Right cardiac atrium (tissue), 5 donors: ENCODE results near the gene RAD18. TPM values are rescaled to one million over a fixed set of nuclear protein-coding genes. Genes with fewer than 3 reads are reported as not detected.

ENCODE experiments used
- ATAC-seq, 2 donors: fragments of 200-7000 bp; cut with Tn5 transposase; one replicate each; pipeline versions ENCODE4 v1.8.0 to v1.9.1; 2020; ENCODE audit warnings: moderate library complexity in 2 of 2, mild to moderate bottlenecking in 1 of 2
- DNase-seq, 3 donors: peaks; one replicate each; pipeline ENCODE4 v3.0.0-alpha.2; 2020
- H3K27ac ChIP-seq: one replicate; pipeline ENCODE4 v1.5.1; 2013; ENCODE audit warnings: mild to moderate bottlenecking, low read length, control low read depth, moderate library complexity
- H3K27me3 ChIP-seq: one replicate; pipeline ENCODE4 v1.6.1; 2013; ENCODE audit not compliant: control insufficient read depth, insufficient read depth
- H3K4me1 ChIP-seq: one replicate; pipeline ENCODE4 v1.6.1; 2013; ENCODE audit warnings: low read length; ENCODE audit not compliant: control insufficient read depth, insufficient read depth
- H3K4me3 ChIP-seq: one replicate; pipeline ENCODE4 v1.5.1; 2013; ENCODE audit warnings: low read length, control low read depth
- H3K9me3 ChIP-seq: one replicate; pipeline ENCODE4 v1.6.1; 2013; ENCODE audit warnings: low read length; ENCODE audit not compliant: control insufficient read depth
- WGBS: extraction: QIAGEN DNeasy Blood & Tissue Kit; methylation state at CpG from one replicate; pipeline ENCODE4 v1.1.7; 2013; 5-methylcytosine and 5-hydroxymethylcytosine counted together
- intact Hi-C, 4 donors: fragments of 100-400 bp; cut with DNase I; formaldehyde crosslinking; loops; one replicate each; pipeline versions ENCODE4 v1.11.0 to v1.14.0; 2022 to 2023
- polyA plus RNA-seq: library from polyadenylated mRNA; stranded (reverse); fragments of 200-250 nt; gene quantifications from one replicate; pipeline ENCODE4 v1.2.3, GENCODE V29; 2013
- total RNA-seq, 4 donors: library from RNA; stranded (reverse); fragmentation: NEBNext Ultra II Directional; extraction: Animal tissue kit (Norgen Biotek cat#: 25700); gene quantifications; one replicate each; pipeline ENCODE4 v1.2.1, GENCODE V29; 2021
- donor health status: healthy with polysubstance abuse.
- donor health status: DM: no; HTN: yes; CAD: no.
- donor health status: DM: no; HTN: no; CAD: no.
- donor health status: DM: no; HTN: yes; CAD: no; lungs with severe emphysema.
- donor health status: DM: yes; HTN: yes; CAD: no.

RAD18 gene
- total and polyA plus RNA-seq, 5 donors: 1.0 to 9.3 (median 3.6) TPM

DNA sequence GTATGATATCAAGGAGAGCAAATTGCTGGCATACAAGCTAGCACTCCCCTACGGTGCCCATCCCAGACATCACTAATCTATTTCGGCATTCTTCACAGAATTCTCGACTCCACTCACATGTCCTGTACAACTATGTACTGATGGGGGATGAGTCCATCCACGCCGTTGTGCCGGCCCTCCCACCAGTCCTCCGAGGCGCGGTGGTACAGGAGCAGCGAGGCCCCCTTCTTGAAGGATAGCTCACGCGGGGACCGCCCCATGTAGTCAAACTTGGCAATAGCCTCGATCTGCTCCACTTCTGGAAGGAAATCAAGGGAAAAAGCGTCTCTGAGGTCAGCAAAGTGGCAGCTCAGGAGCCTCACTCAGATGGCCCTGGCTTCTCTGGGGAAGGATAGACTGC lies 31.0 kb upstream of the RAD18 start:
- no peaks in the 10 kb centered on the region for H3K9me3 ChIP-seq
- no peak overlapping the region for H3K4me3 ChIP-seq
- no peak for ATAC-seq
- no peak overlapping the region for H3K27ac ChIP-seq
- peak in 1 of 3 donors; percentile 56 for DNase-seq
- H3K4me1 ChIP-seq: peaks cover 2% of the 10 kb centered on the region
- intact Hi-C loops: no loop called here
- no peaks in the 10 kb centered on the region for H3K27me3 ChIP-seq
- WGBS: 94% methylated on average over 15 of the region's 15 CpGs

DNA sequence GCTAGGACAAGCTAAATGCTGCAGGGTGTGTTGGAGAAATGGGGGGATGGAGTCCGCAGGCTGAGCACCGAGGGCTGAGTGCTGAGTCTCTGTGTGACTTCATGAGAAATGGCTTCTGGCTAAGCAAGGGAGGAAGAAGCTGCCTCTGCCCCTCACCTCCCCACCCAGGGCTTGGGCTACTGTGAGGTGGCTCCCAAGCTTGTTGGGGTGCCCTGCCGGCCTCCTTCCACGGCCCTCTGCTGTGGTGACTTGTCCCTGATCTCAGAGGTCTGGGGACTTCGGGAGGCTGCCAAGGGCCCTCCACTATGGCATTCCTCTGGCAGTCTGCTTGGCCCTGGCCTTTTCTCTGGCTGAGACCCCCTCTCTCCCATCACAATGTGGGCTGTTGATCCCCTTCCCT lies 30.1 kb upstream of the RAD18 start:
- WGBS: 86% methylated on average over 5 of the region's 5 CpGs
- Histone ChIP-seq H3K9me3 (no peaks in the 10 kb centered on the region), H3K4me3 (no peak overlapping the region), H3K27me3 (no peaks in the 10 kb centered on the region), H3K27ac (no peak overlapping the region), H3K4me1 (peaks cover 2% of the 10 kb centered on the region)
- ATAC-seq: no peak
- no peak for DNase-seq
- intact Hi-C loops: no loop called here

DNA sequence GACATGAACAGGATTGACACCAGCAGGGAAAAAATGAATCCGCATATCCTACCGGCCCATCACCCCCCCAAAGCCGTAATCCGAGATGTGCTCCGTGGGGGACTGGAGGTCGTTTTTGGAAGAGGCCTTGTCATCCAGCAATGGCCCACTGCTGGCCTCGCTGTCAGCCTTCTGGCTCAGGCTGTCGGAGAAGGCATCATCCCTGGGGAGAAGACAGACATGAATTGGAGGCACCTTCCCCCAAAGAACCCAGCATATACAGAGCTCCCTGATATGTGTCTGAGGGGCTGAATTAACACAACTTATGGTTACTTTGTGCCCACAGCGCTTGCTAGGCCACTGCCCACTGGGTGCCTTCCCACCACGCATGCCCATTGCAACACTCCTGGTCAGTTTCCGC lies 29.6 kb upstream of the RAD18 start:
- H3K27ac ChIP-seq: no peak overlapping the region
- no peaks in the 10 kb centered on the region for H3K9me3 ChIP-seq
- 80% methylated on average over 11 of the region's 11 CpGs for WGBS
- H3K4me3 ChIP-seq: no peak overlapping the region
- ATAC-seq (no peak), DNase-seq (no peak)
- peaks cover 2% of the 10 kb centered on the region for H3K4me1 ChIP-seq
- intact Hi-C loops: no loop called here
- no peaks in the 10 kb centered on the region for H3K27me3 ChIP-seq

DNA sequence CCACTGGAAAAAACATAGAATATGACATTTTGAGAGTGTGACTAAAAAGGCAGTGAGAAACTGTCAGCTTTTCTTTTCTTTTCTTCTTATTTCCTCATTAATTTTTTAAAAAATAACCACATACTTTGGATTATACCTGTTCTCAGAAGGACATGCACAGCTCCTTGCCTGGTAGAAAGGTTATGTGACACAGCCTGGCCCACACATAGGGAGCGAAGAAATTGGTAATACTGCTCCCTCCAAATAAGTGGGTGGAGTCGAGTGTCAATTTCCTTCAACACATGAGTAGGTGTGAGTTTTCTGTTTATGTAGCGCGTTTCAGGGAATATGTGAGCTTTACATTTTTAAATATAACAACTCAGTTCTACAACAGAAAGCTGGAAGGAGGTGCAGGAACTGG lies 28.9 kb upstream of the RAD18 start:
- Histone ChIP-seq H3K4me1 (peaks cover 2% of the 10 kb centered on the region), H3K27ac (no peak overlapping the region), H3K4me3 (no peak overlapping the region), H3K27me3 (no peaks in the 10 kb centered on the region), H3K9me3 (no peaks in the 10 kb centered on the region)
- intact Hi-C loops: no loop called here
- no peak for DNase-seq
- no peak for ATAC-seq
- 87% methylated on average over 4 of the region's 4 CpGs for WGBS

DNA sequence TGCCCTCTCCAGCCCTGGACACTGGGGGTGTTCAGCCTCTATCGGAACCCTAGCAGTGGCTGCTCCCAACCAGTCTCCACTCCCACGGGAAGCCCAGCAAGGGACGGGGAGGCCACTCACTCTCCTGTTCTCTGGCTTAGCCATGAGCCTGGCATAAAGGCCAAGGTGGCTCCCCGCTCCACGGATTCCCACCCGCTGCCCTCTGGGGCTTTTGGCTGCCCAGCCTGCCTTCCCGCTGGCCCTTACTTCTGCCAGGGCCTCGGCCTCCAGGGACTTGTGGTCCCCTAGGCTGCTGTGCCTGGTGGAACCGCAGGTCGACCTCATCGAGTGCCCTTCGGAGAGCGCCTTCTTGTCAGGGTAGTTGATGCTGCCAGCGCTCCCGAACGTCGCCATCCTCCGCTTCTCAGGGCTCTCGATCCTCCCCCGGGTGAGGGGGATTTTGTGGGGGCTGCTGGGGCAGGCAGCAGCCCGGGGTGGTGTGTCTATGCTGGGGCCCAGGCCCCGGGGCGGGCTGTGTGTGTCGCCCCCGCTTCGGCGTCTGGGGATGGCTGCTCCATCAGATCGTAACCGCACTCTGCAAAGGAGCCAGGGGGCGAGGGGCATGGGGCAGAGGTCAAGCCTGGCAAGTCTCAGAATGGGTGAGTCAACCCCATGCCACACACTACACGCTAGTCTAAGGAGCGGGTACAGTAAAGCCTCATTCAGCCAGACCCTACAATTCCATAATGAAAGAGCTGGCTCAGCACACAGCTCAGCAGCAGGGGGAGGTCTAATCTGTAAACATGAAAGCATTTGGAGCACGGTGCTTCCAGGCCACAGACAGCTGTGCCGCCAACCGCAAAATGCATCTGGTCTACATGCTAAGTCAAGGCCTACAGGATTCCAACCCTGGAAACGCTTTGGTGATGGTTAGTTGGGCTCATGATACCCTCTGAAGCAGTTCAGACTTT lies 27.3 kb upstream of the RAD18 start:
- intact Hi-C loops: no loop called here
- Histone ChIP-seq H3K9me3 (no peaks in the 10 kb centered on the region), H3K27ac (no peak overlapping the region), H3K4me1 (no peaks in the 10 kb centered on the region), H3K4me3 (no peak overlapping the region), H3K27me3 (no peaks in the 10 kb centered on the region)
- DNase-seq (peak in 1 of 3 donors; percentile 40), ATAC-seq (no peak)
- 94% methylated on average over 36 of the region's 36 CpGs for WGBS

DNA sequence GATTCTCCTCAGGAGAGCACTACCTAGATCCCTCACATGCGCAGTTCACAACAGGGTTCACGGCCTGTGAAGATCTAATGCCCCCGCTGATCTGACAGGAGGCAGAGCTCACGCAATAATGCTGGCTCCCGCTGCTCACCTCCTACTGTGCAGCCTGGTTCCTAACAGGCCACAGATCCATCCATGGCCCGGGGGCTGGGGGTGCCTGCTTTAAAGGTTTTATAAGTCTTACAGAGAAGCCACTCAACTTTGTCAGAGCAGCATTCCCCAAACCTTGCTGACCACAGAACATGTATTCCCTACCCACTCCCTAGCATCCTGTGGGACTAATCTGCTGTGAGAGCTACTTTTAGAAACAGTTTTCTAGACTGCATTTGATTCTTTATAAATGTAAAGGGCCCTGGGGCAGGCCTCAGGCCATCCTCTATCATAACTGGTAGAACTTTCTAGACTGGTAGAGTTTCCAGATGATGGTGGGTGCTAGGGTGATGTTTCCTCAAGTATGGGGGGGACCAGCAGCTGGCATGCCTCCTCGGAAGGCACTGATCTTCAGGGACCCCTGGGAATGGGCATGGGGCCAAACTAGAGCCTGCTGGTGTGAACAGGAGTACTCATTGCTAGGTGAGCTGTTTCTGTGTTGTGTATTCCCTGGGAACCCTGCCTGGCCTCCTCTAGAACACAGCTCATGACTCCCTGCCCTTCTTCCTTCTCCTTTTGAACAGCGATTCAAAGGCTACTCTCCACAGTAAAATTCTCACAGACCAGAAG lies 25.7 kb upstream of the RAD18 start:
- Histone ChIP-seq H3K4me3 (no peak overlapping the region), H3K4me1 (no peaks in the 10 kb centered on the region), H3K9me3 (no peaks in the 10 kb centered on the region), H3K27me3 (no peaks in the 10 kb centered on the region), H3K27ac (no peak overlapping the region)
- ATAC-seq (no peak), DNase-seq (no peak)
- intact Hi-C loops: loop anchor here in 3 of 4 donors (2.0 to 5.0 kb wide), 3 partner anchors 78 to 313 kb away; no protein-coding TSS in a partner anchor
- WGBS: 90% methylated on average over 8 of the region's 8 CpGs

DNA sequence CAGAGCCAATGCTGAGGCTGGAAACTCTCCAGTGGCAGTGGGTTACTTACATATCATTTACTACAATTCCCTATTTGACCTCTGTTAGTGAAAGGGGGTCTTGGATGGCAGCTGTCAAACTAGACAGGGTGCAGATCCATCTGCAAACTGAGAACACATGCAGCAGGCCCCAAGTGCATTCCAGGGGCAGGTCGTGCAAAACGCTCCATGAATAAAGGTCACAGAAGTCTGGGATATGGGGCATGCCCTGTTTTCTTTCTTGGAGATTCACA lies 25.0 kb upstream of the RAD18 start:
- intact Hi-C loops: loop anchor here in 3 of 4 donors (2.0 to 5.0 kb wide), 3 partner anchors 78 to 314 kb away; no protein-coding TSS in a partner anchor

DNA sequence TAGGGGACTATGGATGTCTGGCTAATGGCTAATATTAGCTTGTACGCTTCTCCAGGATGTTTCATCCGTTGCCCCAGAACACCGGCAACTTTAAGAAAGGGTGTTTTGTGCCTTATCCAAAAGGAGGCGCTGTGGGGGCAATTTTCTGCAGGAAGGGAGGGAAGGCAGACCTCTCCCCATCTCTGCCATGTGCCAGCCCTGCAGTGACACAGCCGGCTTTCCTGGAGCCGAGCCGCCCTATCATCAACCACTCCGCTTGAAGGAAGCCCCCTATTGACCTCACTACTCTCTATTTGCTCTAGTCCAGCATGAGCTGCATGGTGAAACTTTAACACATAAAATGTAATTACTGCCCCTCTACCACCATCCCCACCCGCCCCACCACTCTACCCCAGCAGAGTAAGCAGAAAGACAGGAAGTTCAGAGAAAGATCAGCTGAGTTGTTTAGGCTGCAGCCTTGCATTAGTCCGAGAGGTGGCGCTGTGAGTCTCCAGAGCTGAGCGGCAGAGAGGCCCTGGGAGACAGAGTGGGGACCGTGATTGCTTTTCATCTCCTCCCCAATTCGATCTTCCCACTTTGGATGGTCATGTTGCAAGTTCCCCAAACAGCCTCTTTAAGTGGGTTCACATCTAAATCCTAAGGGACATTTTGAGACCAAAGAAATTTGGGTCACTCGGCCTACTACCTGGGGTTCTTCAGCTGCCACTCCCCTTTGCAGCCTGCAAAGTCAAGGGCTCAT lies 24.5 kb upstream of the RAD18 start:
- intact Hi-C loops: loop anchor here in 3 of 4 donors (2.0 to 5.0 kb wide), 3 partner anchors 79 to 314 kb away; no protein-coding TSS in a partner anchor
- peak; percentile 58 to 86 (median 77) for DNase-seq

More for the DNA sequence above, 25.0 kb upstream of the RAD18 start:
- Histone ChIP-seq H3K4me1 (no peaks in the 10 kb centered on the region), H3K4me3 (no peak overlapping the region), H3K9me3 (no peaks in the 10 kb centered on the region), H3K27me3 (no peaks in the 10 kb centered on the region), H3K27ac (no peak overlapping the region)
- WGBS: 61% methylated on average over 2 of the region's 2 CpGs
- ATAC-seq (no peak), DNase-seq (no peak)

DNA sequence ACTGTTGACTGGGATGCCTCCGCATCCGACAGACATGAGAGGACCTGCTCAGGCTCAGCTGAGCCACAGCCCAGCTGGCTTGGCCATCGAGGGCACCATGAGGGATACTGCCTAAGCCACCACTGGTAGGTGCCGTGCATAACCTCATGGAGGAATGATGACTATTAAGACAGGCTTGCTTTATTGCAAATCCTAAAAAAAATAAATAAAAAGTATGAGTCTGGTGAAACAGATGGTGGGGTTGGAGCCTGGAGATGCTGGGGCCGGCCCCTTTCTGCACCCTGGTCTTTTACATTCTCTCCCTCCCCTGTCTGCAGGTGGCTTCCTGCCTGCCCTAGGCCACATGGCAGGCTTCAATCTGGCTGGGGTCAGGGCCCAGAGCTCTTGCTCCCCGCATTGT lies 24.0 kb upstream of the RAD18 start:
- H3K4me1 ChIP-seq: no peaks in the 10 kb centered on the region
- no peaks in the 10 kb centered on the region for H3K27me3 ChIP-seq
- ATAC-seq (no peak), DNase-seq (no peak)
- H3K9me3 ChIP-seq: no peaks in the 10 kb centered on the region
- intact Hi-C loops: loop anchor here in 2 of 4 donors (5.0 kb wide), 2 partner anchors 80 to 315 kb away; no protein-coding TSS in a partner anchor
- no peak overlapping the region for H3K4me3 ChIP-seq
- H3K27ac ChIP-seq: no peak overlapping the region
- WGBS: 82% methylated on average over 6 of the region's 6 CpGs

More for the DNA sequence above, 24.5 kb upstream of the RAD18 start:
- H3K4me3 ChIP-seq: no peak overlapping the region
- H3K27me3 ChIP-seq: no peaks in the 10 kb centered on the region
- WGBS: 32% methylated on average over 15 of the region's 15 CpGs
- H3K27ac ChIP-seq: no peak overlapping the region
- peak; percentile 54 to 68 for ATAC-seq
- H3K4me1 ChIP-seq: no peaks in the 10 kb centered on the region
- H3K9me3 ChIP-seq: no peaks in the 10 kb centered on the region

DNA sequence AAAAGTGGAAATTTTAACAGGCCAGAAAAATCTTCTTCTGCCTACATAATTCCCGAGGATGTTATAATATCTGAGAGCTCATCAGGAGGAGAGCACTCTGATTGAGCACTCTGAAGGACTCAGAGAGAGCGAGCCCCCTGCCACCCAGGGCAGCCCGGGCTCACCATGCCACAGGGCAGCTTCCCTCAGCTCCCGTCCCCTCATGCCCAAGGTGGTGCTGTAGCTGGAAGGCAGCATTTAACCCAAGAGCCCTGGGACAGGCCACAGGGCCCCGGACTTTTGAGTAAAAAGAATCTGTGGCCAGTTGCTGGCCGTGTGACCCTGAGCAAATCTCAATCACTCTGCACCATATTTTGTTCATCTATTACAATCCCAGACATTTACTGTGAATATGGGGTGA lies 23.5 kb upstream of the RAD18 start:
- DNase-seq (no peak), ATAC-seq (no peak)
- Histone ChIP-seq H3K27ac (no peak overlapping the region), H3K27me3 (no peaks in the 10 kb centered on the region), H3K4me1 (no peaks in the 10 kb centered on the region), H3K4me3 (no peak overlapping the region), H3K9me3 (no peaks in the 10 kb centered on the region)
- intact Hi-C loops: loop anchor here in 2 of 4 donors (5.0 kb wide), 2 partner anchors 81 to 316 kb away; no protein-coding TSS in a partner anchor
- 85% methylated on average over 6 of the region's 6 CpGs for WGBS
